HepG2 (cell line): Measurements from ENCODE around the gene SYT11. TPM values are rescaled to one million over a fixed set of nuclear protein-coding genes. Genes with fewer than 3 reads are reported as not detected.

Experiments
- BCL3 ChIP-seq: sonication (generic); formaldehyde crosslinking; IDR thresholded peaks from 2 replicates; pipeline ENCODE4 v1.5.1; 2020; ENCODE audit warnings: mild to moderate bottlenecking, missing genetic modification reagents, moderate library complexity
- BRD4 ChIP-seq: sonication (generic); formaldehyde crosslinking; IDR thresholded peaks from 2 replicates; pipeline ENCODE4 v1.4.0; 2020; ENCODE audit warnings: missing genetic modification reagents
- CC2D1A ChIP-seq: sonication (generic); formaldehyde crosslinking; IDR thresholded peaks from 2 replicates; pipeline ENCODE4 v1.8.1; 2023; ENCODE audit warnings: mild to moderate bottlenecking, missing genetic modification reagents
- CHD2 ChIP-seq: IDR thresholded peaks from 2 replicates; pipeline ENCODE4 v1.6.1; 2011; ENCODE audit warnings: low read depth, low read length, improper control_type of control experiment
- CSRNP2 ChIP-seq: sonication (generic); formaldehyde crosslinking; conservative IDR thresholded peaks from 2 replicates; pipeline ENCODE4 v1.8.0; 2022; ENCODE audit warnings: low read depth, missing genetic modification reagents
- FOSL1 ChIP-seq: sonication (generic); formaldehyde crosslinking; IDR thresholded peaks from 2 replicates; pipeline ENCODE4 v1.9.0; 2021; ENCODE audit warnings: missing genetic modification reagents, borderline replicate concordance
- GLI4 ChIP-seq: sonication (generic); formaldehyde crosslinking; IDR thresholded peaks from 2 replicates; pipeline ENCODE4 v1.5.1; 2020; ENCODE audit warnings: missing genetic modification reagents, mild to moderate bottlenecking, moderate library complexity, borderline replicate concordance
- GTF2F1 ChIP-seq: fragments of 150-350 bp; IDR thresholded peaks from 2 replicates; pipeline ENCODE4 v1.6.1; 2014; ENCODE audit warnings: low read length
- HES4 ChIP-seq: sonication (generic); formaldehyde crosslinking; IDR thresholded peaks from 2 replicates; pipeline ENCODE4 v1.9.0; 2021; ENCODE audit warnings: mild to moderate bottlenecking, missing genetic modification reagents, borderline replicate concordance
- MAFG ChIP-seq: sonication (generic); formaldehyde crosslinking; IDR thresholded peaks from 2 replicates; pipeline ENCODE4 v1.5.1; 2020; ENCODE audit warnings: mild to moderate bottlenecking, missing genetic modification reagents
- MLLT10 ChIP-seq: sonication (generic); formaldehyde crosslinking; IDR thresholded peaks from 2 replicates; pipeline ENCODE4 v1.4.0; 2020; ENCODE audit warnings: missing genetic modification reagents
- MLXIP ChIP-seq: sonication (generic); formaldehyde crosslinking; IDR thresholded peaks from 2 replicates; pipeline ENCODE4 v1.9.0; 2021; ENCODE audit warnings: missing genetic modification reagents, borderline replicate concordance
- MTA3 ChIP-seq: sonication (generic); formaldehyde crosslinking; IDR thresholded peaks from 2 replicates; pipeline ENCODE4 v1.4.0; 2020; ENCODE audit warnings: missing genetic modification reagents
- NR2F2 ChIP-seq: IDR thresholded peaks from 2 replicates; pipeline ENCODE4 v1.6.1; 2012; ENCODE audit warnings: low read depth, inconsistent platforms, borderline replicate concordance
- SYNCRIP ChIP-seq: fragments of 200-400 bp; formaldehyde crosslinking; IDR thresholded peaks from 2 replicates; pipeline ENCODE4 v1.6.1; 2018; ENCODE audit warnings: mild to moderate bottlenecking, low read depth, low read length; ENCODE audit not compliant: insufficient read depth
- THAP7 ChIP-seq: sonication (generic); formaldehyde crosslinking; IDR thresholded peaks from 2 replicates; pipeline ENCODE4 v1.8.1; 2023; ENCODE audit warnings: mild to moderate bottlenecking, missing genetic modification reagents
- USF2 ChIP-seq, 2 experiments: sonication (generic) in 1 of 2; formaldehyde crosslinking in 1 of 2; IDR thresholded peaks; 2 replicates each; pipeline versions ENCODE4 v1.5.1 to v1.6.1; 2011 to 2020; ENCODE audit warnings: borderline replicate concordance in 1 of 2, low read depth in 1 of 2, low read length in 1 of 2, mild to moderate bottlenecking in 1 of 2, missing genetic modification reagents in 1 of 2, moderate library complexity in 1 of 2
- ZFAT ChIP-seq: sonication (generic); formaldehyde crosslinking; conservative IDR thresholded peaks from 2 replicates; pipeline ENCODE4 v1.8.1; 2023; ENCODE audit warnings: missing genetic modification reagents, inconsistent platforms
- ZNF30 ChIP-seq: sonication (generic); formaldehyde crosslinking; IDR thresholded peaks from 2 replicates; pipeline ENCODE4 v1.5.0; 2020; ENCODE audit warnings: mild to moderate bottlenecking, missing genetic modification reagents
- ZNF446 ChIP-seq: sonication (generic); formaldehyde crosslinking; IDR thresholded peaks from 2 replicates; pipeline ENCODE4 v1.5.0; 2020; ENCODE audit warnings: mild to moderate bottlenecking, missing genetic modification reagents
- ZNF576 ChIP-seq: sonication (generic); formaldehyde crosslinking; IDR thresholded peaks from 2 replicates; pipeline ENCODE4 v1.4.0; 2020; ENCODE audit warnings: mild to moderate bottlenecking, missing genetic modification reagents
- ZNF709 ChIP-seq: sonication (generic); formaldehyde crosslinking; IDR thresholded peaks from 2 replicates; pipeline ENCODE4 v1.5.0; 2020; ENCODE audit warnings: mild to moderate bottlenecking, missing genetic modification reagents
- polyA plus RNA-seq, 8 experiments: library from polyadenylated mRNA; depleted of rRNA in 3 of 8; stranded (reverse) in 7 of 8; unstranded in 1 of 8; fragments of >200 nt; fragmentation: Illumina TruSeq in 4 of 8; extraction: Trizol in 4 of 8; gene quantifications; 2 replicates each; pipeline versions ENCODE4 v1.2.1 to v1.2.3, GENCODE V29; 2011 to 2016; ENCODE audit warnings: low read depth in 4 of 8, missing spikeins in 1 of 8, mixed read lengths in 1 of 8; ENCODE audit not compliant: insufficient read depth in 1 of 8
- total RNA-seq, 5 experiments: library from RNA; depleted of rRNA; stranded (reverse); fragments of >200 nt; fragmentation: Illumina TruSeq; extraction: Trizol; gene quantifications; 2 replicates each; pipeline ENCODE4 v1.2.3, GENCODE V29; 2016; ENCODE audit warnings: low read depth in 1 of 5

Gene SYT11
- total and polyA plus RNA-seq, 2 of the 13 experiments (the other 11 are each of a cell fraction or from before 2014, with no cell fraction given), result 0.22 to 0.59 TPM

- TF ChIP-seq FOSL1 (CRISPR knock-in tag), result no peak
- TF ChIP-seq BCL3 (CRISPR knock-in tag), result no peak
- TF ChIP-seq CSRNP2, result no peak
- TF ChIP-seq MAFG (CRISPR knock-in tag), result no peak
- no peak for TF ChIP-seq CC2D1A (CRISPR knock-in tag)
- TF ChIP-seq NR2F2, result no peak
- TF ChIP-seq ZNF30 (CRISPR knock-in tag), result no peak
- TF ChIP-seq SYNCRIP, result no peak
- TF ChIP-seq BRD4, result no peak
- no peak for TF ChIP-seq MLLT10 (CRISPR knock-in tag)
- no peak for TF ChIP-seq GLI4 (CRISPR knock-in tag)
- no peak for TF ChIP-seq ZNF576
- TF ChIP-seq CHD2, result no peak
- TF ChIP-seq ZNF446 (CRISPR knock-in tag), result no peak
- TF ChIP-seq MLXIP (CRISPR knock-in tag), result no peak
- TF ChIP-seq HES4 (CRISPR knock-in tag), result no peak
- no peak for TF ChIP-seq THAP7
- TF ChIP-seq MTA3 (CRISPR knock-in tag), result no peak
- TF ChIP-seq ZNF709 (CRISPR knock-in tag), result no peak
- no peak for TF ChIP-seq GTF2F1
- TF ChIP-seq USF2 (IDR thresholded peaks at IDR 0.05; ENCODE audit: low read depth, low read length), result no peak
- no peak for TF ChIP-seq USF2 (CRISPR knock-in tag; IDR thresholded peaks at IDR 0.05; ENCODE audit: borderline replicate concordance)
- TF ChIP-seq ZFAT (CRISPR knock-in tag), result no peak
Measured at GRCh38 chr1:155858800-155859233, 550 bp upstream of the SYT11 start (continued).
